Superior temporal gyrus (tissue), 1 donor: ENCODE results near the gene UCN.
A peak's percentile ranks its signal among the peaks of the same experiment; 100 is the strongest.
"Not testable (repeated sequence)": the region's sequence is repeated elsewhere in the genome, so short reads cannot be mapped to it uniquely, and the experiment has no call there.

Source experiments
- DNase-seq: peaks from one replicate; pipeline ENCODE4 v3.0.0-alpha.2; 2016; ENCODE audit errors: extremely low spot score

Gene UCN

GRCh38 chr2:27282892-27283291, 25.4 kb downstream of the UCN start:
- no peak for DNase-seq

DNA sequence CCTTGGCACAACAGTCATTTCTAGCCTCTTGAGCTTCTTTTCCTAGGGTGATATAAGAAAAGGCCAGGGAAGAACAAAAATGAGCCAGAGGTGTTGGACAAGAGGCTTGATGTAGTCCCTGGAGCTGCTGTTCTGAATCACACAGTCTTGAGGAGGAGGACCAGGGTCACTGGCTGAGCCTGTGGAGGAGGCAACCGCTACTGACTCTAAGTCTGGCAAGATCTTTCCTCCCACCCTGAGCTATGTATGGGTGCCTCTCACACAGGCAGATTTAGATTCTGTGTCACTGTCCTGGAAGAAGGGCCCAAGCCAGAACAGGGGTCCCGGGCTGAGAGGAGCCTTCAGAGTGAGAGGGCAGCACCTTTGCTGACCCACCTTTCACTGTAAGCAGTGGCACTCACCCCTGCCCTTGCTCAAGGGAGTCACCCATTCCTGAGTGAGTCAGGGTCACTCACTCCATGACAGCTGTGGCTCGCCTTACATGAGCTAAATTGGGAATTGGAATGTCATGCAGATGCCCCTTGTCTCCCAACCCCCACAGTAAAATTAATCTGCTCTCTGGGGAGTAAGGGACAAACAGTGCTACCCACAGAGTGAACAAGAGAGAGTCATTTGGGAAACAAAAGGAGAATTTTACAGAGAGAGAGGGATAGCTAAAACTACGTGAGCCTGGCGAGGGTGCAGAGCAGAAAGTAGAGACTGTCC, 26.2 kb downstream of the UCN start, which contains the start of gene TRIM54:
TSS of gene TRIM54 (plus strand) at position 575 of the 705 bp plus-strand sequence. CDS start 303 bp downstream, outside the sequence.
- DNase-seq = no peak

DNA sequence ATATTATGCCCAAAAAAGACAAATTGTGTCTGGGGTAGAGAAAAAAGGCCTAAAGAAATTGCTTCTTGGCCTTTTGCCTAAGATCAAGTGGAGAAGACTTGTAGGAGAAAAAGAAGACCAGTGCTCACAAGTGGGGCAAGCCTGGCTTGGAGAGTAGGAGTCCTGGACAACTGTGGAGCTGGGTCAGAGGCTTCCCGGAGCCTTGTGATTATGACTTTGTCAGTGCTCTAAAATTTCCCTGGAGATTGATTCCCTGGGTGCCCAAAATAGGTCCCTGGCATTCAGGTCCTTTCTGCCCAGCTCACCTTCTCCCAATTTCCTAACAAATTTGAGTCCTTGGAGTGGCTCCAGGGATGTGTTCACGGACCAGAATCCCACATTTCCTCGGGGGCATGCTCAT, 26.8 kb downstream of the UCN start:
- DNase-seq = no peak

GRCh38 chr2:27280826-27281225, 27.4 kb downstream of the UCN start:
- DNase-seq = no peak

- DNase-seq = no peak
Measured at GRCh38 chr2:27278010-27278409, 30.2 kb downstream of the UCN start.

DNA sequence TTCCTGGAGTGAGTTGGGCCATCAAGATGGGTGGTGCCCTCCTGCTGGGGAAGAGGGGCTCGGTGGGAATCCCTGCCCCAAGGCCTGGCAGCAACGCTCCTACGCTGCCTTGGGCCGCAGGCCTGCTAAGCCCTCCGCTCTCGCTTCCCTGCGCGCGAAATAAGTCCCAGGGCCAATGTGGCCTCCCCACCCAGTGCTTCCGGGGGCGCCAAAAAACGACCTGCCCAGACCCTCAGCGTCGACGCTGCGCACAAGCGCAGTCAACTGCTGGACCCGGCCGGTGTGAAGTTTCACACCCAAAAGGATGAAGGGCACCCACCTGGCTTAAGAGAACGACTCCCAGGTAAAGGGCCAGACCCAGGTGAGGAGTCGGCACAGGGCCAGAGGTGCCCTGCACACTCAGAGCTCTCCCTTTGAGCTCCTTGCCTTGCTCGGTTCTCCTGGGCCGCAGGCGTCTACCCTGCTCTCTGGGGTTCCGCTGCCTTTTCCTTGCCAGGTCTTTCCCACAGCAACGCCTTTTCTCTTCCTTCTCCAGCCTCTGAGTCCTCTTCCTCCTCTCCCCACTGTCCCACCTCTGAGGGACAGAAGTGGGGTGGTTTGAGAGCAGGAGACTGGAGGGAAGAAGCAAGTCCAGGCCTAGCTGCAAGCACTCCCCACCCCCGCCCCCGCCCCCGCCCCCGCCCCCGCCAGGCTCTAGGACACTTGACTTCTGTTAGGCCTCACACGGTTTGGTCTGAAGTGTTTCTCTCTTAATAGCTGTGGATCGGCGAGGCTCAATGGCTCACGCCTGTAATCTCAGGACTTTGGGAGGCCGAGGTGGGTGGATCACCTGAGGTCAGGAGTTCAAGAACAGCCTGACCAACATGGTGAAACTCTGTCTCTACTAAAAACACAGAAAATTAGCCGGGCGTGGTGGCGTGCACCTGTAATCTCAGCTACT, 32.8 kb downstream of the UCN start, which contains the start of gene DNAJC5G:
TSS of gene DNAJC5G (plus strand) at position 223 of the 940 bp plus-strand sequence. CDS start 1,296 bp downstream, outside the sequence.
- DNase-seq = no peak

DNA sequence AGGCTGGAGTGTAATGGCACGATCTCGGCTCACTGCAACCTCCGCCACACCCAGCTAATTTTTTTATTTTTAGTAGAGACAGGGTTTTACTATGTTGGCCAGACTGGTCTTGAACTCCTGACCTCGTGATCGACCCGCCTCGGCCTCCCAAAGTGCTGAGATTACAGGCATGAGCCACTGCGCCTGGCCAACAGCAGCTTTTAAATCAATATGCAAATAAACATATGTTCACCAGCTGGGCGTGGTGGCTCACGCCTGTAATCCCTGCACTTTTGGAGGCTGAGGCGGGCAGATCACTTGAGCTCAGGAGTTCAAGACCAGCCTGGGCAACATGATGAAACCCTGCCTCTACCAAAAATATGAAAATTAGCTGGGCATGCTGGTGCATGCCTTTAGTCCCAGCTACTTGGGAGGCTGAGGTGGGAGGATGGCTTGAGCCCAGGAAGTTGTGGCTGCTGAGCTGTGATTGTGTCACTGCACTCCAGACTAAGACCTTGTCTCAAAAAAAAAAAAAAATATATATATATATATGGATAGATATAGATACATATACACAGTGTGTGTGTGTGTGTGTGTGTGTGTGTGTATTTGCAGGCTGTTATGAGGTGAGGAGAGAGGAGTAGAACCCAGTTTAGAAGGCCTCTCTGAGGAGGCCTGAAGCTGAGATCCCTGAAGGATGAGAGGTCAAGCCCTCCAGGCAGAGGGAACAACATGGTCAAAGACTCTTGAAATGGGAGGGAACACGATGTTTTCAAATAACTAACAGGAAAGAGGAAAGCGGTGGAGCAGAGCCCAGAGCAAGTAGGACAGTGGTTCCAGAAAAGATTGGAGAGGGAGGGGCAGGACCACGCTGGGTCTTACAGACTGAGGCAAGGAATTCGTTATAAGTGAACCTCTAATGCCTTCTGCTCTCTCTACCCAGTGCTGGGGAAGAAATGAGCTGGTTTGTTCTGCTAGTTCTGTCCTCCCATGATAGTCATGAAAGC, 35.4 kb downstream of the UCN start:
- DNase-seq = not testable (repeated sequence)

DNA sequence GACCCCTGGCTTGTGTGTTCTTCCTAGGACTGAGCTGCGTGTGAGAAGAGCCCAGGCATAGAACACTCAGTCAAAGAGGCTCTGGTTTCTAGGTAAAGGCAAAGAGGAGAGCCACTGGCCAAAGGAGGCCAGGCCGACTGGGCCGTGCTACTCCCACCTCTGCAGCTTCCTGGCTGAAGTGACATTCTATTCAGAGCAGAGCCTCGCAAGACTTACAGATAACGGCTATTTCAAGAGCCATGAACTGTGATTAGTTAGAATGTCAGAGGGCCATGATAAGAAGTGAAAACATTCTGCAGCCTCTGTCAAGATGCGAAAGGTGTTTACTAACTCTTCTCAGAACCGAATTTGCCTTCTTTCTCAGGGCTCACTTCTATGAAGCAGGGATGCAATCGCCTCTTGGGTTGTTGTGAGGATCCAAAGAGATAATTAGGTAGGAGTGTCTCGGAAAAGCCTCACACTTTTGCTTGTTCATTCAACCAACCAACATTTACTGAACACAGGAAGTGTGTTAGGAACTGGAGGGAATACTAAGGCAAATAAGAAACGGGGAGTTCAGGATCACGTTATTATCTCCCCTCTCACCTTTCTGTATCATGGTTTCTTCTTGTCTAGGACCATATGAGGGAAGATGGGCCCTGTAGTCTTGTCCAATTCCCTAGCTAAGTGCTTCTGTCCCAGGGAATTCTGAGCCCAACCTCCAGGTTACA, 36.5 kb downstream of the UCN start:
- no peak for DNase-seq

- DNase-seq = no peak
Measured at GRCh38 chr2:27270670-27271069, 37.6 kb downstream of the UCN start.

DNA sequence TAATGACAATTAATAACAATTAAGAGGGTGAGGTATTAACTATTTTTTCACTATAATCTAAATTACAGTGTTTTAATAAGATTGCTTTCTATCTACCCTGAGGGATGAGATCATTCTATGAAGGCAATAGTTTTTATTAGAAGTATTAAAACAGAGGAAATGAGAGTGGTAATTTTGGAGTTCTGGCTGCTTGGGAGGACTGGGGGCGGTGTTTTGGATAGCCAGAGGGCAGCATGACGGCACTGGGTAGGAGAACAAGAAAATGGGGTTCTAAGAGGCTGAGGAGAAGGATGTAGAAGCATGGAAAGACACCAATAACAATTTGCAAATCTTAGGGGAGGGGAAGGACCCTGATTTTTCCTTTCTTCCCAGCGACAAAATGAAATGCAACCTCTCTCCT, 38.1 kb downstream of the UCN start:
- peak; percentile 7 for DNase-seq

DNA sequence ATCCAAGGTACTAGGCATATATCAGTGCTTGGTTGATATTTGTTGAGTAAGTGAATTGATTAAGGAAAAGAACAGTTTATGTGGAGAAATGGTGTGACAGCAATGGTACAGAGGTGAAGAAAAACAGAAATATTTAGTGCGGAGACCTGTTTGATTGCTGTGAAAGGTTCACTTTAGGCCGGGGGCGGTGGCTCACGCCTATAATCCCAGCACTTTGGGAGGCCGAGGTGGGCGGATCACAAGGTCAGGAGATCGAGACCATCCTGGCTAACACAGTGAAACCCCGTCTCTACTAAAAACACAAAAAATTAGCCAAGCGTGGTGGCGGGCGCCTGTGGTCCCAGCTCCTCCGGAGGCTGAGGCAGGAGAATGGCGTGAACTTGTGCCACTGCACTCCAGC, 39.9 kb downstream of the UCN start:
- not testable (repeated sequence) for DNase-seq

DNA sequence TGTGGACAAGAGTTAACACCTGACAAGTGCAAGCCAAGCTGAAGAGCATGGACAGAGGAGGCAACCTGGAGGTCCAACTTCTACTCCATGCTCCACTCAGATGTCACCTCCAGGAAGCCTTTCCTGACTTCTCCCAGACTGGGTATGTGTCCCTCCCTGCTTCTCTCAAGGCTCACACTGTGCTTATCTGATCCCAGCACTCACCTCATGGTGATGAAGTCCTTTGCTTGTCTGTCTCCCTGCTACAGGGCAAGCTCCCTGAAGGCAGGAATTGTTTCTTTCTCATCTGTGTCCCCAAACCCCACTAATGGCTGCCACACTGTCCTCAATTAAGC, 42.7 kb downstream of the UCN start:
- no peak for DNase-seq

DNA sequence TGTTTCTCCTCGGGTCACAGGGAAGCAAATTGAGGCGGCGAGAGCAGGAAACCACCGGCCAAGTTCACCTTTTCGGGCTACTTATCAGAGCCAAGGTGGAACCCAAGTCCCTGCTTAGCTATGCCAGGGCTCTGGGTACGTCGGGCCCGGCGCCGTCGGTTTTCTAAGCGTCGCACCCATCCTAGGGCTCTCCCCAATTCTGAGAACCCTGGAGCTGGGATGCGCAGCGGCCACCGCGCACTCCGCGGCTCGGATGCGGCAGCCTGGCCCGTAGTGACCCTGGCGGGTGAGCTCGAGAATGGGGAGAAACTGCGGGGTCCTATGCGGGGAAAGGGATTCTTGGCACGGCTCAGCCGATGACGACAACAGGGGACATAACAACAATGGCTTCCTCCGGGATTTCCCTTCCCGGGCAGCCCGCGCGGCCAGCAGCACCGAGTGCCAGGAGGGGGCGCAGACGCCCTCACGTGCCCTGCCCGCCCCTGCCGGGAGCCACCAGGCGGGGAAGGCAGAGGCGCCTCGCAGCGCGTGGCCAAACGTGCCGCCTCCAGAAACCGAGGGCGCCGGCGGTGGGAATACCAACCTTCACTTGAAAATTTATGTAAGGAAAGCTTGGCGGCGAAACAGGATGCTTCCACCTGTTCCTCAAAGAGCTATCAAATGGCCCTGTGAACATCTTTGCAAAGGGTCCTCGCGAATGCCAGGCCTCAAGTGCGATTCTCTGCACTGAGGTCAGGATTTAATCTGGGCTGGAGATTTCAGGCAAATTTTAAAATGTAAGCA, 43.3 kb downstream of the UCN start:
- no peak for DNase-seq

- no peak for DNase-seq
Measured at GRCh38 chr2:27264253-27264752, 43.9 kb downstream of the UCN start.

GRCh38 chr2:27263287-27264252, 44.7 kb downstream of the UCN start:
- DNase-seq = no peak

GRCh38 chr2:27262379-27263286, 45.6 kb downstream of the UCN start, which contains the start of gene SLC30A3:
TSS of gene SLC30A3 (minus strand) at chr2:27263047. CDS start at chr2:27262906, 141 bp downstream.
- DNase-seq = peak; percentile 43

- DNase-seq = no peak
Measured at GRCh38 chr2:27261926-27262298, 46.3 kb downstream of the UCN start.
